ENCODE measurements around the gene TBX1.

GRCh38 chr22:19744350-19745006, 16.1 kb upstream of the TBX1 start:
- TF ChIP-seq CTCF (conservative IDR thresholded peaks at IDR 0.05 in 1 of 2, IDR thresholded peaks at IDR 0.05 in 1 of 2; ENCODE audit: extremely low read depth in 1 of 2, insufficient read depth in 1 of 2, low read depth in 1 of 2, low read length in 2 of 2) (no peak), EZH2 (IDR thresholded peaks at IDR 0.05; ENCODE audit: borderline replicate concordance, low read length) (no peak)
